Panc1 (cell line): ENCODE measurements around the gene ENAH.

Experiments
- CTCF ChIP-seq: fragments of 450-650 bp; IDR thresholded peaks from 2 replicates; pipeline ENCODE4 v1.5.1; 2017; ENCODE audit warnings: mild to moderate bottlenecking
- POLR2AphosphoS5 ChIP-seq: IDR thresholded peaks from 2 replicates; pipeline ENCODE4 v1.6.1; 2012; ENCODE audit warnings: mild to moderate bottlenecking, low read depth, low read length, moderate library complexity
- TCF7L2 ChIP-seq: IDR thresholded peaks from 2 replicates; pipeline ENCODE4 v1.6.1; 2011; ENCODE audit warnings: mild to moderate bottlenecking, low read depth, low read length, inconsistent platforms

GRCh38 chr1:225670806-225671733 is 18.1 kb upstream of the ENAH start:
- TF ChIP-seq CTCF (no peak), POLR2AphosphoS5 (no peak), TCF7L2 (no peak)
